HG02759 (cell line): ENCODE measurements around the gene IZUMO4.
"Not testable (repeated sequence)": the region's sequence is repeated elsewhere in the genome, so short reads cannot be mapped to it uniquely, and the experiment has no call there.

Experiments
- ATAC-seq: cut with Tn5 transposase; IDR thresholded peaks from one replicate; pipeline ENCODE4 v1.9.1; 2021; ENCODE audit warnings: mild to moderate bottlenecking, moderate library complexity; ENCODE audit not compliant: unreplicated experiment

IZUMO4 gene

DNA sequence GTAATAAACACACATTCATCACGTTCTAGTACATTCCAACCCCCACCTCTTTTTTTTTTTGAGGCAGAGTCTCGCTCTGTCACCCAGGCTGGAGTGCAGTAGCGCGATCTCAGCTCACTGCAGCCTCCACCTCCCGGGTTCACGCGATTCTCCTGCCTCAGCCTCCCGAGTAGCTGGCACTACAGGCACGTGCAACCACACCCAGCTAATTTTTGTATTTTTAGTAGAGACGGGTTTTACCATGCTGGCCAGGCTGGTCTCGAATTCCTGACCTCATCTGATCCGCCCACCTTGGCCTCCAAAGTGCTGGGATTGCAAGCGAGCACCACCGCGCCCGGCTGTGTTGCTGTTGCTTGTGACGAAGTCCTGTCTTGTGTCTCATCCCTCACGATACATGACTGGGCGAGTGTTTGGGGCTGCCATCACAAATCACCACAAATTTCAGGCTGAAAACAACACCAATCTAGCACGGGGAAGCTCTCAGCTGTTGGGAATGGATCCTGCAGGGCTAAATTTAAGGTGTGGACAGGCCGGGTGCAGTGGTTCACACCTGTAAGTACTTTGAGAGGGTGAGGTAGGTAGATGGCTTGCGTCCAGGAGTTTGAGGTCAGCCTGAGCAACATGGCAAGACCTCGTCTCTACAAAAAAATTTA, 16.3 kb upstream of the IZUMO4 start:
- no peak for ATAC-seq

GRCh38 chr19:2081873-2082810, 14.6 kb upstream of the IZUMO4 start:
- no peak for ATAC-seq

DNA sequence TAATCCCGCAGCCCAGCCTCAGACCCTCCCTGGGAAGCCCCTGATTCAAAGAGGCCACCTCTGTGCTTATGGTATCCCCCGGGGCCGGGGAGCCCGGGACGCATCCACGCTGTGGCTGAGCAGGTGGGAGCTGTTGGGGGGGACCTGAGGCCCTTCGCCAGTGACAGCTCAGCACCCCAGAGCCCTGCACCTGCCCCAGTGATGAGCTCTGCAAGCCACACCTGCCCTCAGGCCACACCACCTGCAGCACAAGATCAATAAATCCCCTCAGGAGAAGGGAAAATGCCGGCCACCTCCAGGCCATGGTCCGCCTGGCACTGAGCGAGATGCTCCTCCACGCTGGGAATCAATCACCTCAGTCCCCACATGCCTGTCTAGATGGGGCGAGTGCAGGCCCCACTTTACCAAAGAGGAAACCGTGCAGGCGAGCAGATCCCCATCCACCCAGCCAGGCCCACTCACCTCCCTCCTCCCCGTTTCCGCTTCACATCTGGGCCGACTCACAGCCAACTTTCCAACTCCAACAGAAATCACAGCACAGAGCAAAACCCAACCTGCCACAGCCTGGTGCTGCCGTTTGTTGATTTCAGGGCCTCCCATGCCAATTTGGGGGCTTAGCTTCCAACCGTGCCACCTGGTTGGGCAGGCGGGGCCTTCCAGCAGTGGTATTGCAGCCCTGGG, 13.4 kb upstream of the IZUMO4 start:
- no peak for ATAC-seq

DNA sequence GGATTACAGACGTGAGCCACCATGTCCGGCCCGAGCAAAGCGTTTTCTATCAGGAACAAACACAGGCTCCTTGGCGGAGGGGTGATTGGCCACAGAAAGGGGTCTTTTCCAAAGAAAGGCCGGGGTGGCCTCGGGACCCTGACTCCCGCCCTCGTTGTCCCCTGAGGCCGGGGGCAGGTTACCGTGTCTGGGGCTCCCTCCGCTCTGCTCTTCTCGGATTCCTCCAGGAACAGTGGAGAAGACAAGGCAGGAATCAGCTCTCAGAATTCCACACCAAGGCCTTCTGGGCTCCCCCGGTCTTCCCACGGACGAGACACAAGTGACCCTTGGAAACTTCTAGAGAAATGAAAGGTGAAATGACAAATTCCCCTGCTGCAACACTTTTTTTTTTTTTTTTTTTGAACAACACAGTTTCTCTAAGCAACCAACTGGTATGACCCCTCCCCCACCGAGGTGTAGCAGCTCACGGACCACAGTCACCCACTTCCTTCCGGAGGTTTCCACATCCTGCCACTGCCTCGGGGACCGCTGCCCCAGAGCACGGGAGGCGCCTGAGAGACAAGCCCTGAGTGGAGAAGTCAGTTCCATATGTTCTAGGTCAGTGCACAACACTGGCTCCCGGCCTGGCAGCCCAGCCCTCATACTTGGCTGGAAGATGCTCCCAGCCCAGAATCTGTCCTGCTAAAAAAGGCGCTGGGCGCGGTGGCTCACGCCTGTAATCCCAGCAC, 11.6 kb upstream of the IZUMO4 start:
- ATAC-seq, result peak; percentile 36

DNA sequence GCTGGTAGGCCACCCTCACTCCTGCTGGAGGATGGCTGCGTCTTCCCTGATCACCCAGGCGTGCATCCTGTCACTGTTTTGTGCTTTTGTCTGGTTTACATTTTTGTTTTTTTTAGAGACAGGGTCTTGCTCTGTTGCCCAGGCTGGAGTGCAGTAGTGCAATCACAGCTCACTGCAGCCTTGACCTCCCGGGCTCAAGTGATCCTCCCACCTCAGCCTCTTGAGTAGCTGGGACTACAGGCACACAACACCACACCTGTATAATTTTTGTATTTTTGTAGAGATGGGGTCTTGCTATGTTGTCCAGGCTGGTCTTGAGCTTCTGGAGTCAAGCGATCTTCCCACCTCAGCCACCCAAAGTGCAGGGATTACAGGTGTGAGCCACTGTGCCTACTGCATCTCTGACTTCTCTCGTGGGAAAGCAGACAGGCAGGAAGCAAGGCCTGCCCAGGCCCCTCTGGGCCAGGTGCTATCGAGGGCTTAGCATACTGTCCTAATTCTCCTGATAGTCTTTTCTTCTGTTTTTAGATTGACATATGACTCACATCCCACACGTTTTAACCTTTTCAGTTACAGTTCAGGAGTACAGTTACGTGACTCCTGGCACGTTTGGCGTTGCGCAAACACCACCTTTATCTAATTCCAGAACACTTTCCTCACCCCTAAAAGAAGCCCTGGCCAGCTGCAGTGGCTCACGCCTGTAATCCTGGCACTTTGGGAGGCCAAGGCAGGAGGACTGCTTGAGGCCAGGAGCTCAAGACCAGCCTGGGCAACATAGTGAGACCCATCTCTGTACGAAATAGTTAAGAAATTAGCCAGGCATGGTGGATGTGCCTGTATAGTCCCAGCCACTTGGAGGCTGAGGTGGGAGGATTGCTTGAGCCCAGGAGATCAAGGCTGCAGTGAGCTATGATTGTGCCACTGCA, 9.8 kb upstream of the IZUMO4 start:
- ATAC-seq, result not testable (repeated sequence)

- no peak for ATAC-seq
Measured at GRCh38 chr19:2087621-2088100, 9.1 kb upstream of the IZUMO4 start.

GRCh38 chr19:2089001-2089711, 7.6 kb upstream of the IZUMO4 start:
- no peak for ATAC-seq

DNA sequence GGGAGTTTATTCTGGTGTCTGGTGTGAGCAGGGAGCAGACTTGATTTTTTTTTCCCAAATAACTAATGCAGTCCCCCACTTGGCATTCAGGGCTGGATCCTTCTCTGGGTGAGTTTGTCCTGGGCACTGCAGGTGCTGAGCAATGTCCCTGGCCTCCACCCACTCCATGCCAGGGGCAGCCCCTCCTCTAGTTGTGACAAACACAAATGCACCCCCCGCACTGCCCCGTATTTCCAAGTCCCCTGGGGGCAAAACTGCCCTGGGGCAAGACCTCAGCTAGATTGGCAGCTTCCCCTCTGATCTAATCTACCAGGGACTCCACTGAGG, 7.0 kb upstream of the IZUMO4 start:
- no peak for ATAC-seq

GRCh38 chr19:2091926-2092525, 4.7 kb upstream of the IZUMO4 start:
- ATAC-seq, result not testable (repeated sequence)

GRCh38 chr19:2096034-2096479, 658 bp upstream of the IZUMO4 start, which contains the start of gene MOB3A:
Gene MOB3A, minus strand, starts transcription at chr19:2096326. Its CDS starts 17,766 bp downstream, at chr19:2078560.
- ATAC-seq, result peak; percentile 46

- ATAC-seq, result no peak
Measured at GRCh38 chr19:2097203-2097885, 629 bp downstream of the IZUMO4 start.

DNA sequence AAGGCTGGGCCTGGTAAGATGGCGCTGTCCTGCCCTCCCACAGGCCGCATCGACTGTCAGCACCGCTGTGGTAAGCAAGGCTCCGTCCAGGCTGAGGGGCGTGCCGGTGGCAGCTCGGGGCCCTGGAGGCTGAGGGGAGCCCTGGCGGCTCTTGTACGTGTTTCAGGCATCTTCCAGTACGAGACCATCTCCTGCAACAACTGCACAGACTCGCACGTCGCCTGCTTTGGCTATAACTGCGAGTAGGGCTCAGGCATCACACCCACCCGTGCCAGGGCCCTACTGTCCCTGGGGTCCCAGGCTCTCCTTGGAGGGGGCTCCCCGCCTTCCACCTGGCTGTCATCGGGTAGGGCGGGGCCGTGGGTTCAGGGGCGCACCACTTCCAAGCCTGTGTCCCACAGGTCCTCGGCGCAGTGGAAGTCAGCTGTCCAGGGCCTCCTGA, 1.2 kb downstream of the IZUMO4 start:
- ATAC-seq, result no peak

DNA sequence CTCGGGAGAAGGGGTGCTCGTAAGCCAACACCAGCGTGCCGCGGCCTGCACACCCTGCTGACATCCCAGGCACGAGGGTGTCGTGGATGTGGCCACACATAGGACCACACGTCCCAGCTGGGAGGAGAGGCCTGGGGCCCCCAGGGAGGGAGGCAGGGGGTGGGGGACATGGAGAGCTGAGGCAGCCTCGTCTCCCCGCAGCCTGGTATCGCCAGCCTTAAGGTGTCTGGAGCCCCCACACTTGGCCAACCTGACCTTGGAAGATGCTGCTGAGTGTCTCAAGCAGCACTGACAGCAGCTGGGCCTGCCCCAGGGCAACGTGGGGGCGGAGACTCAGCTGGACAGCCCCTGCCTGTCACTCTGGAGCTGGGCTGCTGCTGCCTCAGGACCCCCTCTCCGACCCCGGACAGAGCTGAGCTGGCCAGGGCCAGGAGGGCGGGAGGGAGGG, 2.4 kb downstream of the IZUMO4 start:
- no peak for ATAC-seq

DNA sequence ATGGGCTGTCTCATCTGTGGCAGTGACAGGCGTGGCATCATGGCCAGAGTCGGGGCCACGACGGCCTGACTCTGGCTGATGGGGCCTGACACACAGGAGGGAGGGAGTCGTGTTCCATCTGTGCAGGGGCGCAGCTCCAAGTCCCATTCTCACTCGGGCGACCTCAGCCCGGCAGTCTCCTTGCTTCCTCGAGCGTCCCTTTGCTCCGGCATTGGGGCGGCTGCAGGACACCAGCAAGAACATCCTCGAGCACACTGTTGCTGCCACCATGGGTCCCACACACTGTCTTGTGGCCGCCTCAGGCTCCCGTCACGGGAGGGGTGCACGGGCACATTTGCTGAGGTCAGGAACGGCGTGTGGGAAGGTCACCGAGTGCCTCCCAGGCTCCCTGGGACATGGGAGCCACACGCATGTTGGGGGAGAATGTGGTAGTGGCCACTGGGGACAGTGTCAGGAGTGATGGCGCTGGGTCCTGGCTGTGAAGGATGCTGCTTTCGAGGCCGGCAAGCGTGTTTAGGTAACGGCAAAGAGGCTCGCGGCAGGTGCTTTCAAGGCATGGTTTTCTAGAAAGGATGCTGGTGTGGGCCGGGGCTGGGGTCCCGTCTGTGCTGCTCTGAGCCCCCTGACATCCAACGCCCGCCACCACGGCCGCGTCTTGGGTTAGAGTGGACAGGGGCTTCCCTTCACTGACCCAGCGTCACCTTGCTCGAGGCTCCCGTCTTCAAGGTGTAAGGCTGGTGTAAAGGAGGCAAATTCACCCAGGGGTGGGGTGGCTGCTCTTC, 3.4 kb downstream of the IZUMO4 start:
- no peak for ATAC-seq

- no peak for ATAC-seq
Measured at GRCh38 chr19:2100719-2101061, 4.0 kb downstream of the IZUMO4 start.

DNA sequence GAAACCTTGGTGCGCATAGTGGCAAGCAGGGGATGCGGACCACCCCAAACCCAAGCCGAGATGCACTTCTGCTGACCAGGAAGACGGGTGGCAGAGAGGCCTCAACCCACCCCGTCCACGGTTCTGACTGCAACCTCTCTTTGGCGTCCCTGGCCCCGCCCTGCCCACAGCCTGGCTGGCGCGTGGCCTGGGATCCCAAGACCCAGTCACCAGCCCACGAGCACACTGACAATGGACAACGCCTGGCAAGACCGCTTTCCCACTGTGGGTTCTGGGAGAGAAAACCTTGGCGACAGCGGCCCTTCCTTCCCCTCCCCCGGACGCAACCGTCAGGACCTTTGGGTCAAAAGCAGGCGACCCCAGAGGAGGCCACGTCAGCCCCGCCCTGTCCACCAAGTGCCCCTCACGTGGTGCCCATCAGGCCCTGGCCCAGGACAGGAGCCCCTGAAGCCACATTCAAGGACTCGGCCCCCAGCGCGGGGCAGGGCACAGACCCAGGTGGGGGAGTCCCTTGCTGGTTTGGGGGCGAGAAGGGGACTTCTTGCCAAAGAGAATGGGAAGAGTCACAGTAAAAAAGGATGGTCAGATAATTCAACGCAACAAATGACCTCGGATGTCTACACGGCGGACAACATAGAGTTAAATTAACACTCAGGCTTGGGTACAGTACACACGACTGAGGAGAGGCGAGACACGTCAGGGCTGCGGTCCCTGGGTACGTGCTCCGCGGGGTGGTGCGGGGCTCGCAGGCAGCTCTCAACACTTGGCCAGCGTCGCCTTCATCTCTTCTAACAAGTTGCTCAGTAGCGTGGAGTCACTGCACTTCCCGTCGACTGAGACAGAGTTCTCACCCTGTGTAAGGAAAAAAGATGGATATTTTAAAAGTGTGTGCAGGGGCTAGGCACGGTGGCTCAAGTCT, 5.0 kb downstream of the IZUMO4 start:
- no peak for ATAC-seq
